Erythroblast (primary cell): ENCODE results near the gene MST1.

Experiments used
- GATA1 ChIP-seq: IDR thresholded peaks from 2 replicates; pipeline ENCODE4 v1.6.1; 2011; ENCODE audit warnings: low read depth, mild to moderate bottlenecking, control low read depth, low read length, moderate library complexity
- POLR2A ChIP-seq: IDR thresholded peaks from 2 replicates; pipeline ENCODE4 v1.6.1; 2011; ENCODE audit warnings: mild to moderate bottlenecking, low read length

- no peak for TF ChIP-seq POLR2A
- no peak for TF ChIP-seq GATA1
These were observed 7.7 kb downstream of the MST1 start for GRCh38 chr3:49681543-49681942.
